ENCODE measurements around the gene PIK3AP1.

DNA sequence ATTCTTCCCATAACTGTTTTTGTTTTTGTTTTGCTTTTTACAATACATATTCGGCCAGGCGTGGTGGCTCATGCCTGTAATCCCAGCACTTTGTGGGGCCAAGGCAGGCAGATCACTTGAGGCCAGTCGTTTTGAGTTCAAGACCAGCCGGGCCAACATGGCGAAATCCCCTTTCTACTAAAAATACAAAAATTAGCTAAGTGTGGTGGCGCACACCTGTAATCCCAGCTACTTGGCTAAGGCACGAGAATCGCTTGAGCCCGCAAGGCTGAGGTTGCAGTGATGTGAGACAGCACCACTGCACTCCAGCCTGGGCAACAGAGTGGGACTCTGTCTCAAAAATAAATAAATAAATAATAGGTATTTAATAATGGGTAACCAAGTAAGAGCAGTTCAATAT lies 135.8 kb downstream of the PIK3AP1 start:
- no peak for TF ChIP-seq CEBPB (IDR thresholded peaks at IDR 0.05; ENCODE audit: low read depth, low read length)
- no peak for TF ChIP-seq SP1 (IDR thresholded peaks at IDR 0.05; ENCODE audit: low read depth, low read length)
- TF ChIP-seq MAFK (IDR thresholded peaks at IDR 0.05; ENCODE audit: low read depth, low read length): no peak
- no peak for TF ChIP-seq PHF8 (conservative IDR thresholded peaks at IDR 0.05; ENCODE audit: low read depth, low read length)
- TF ChIP-seq, protein P1, sequence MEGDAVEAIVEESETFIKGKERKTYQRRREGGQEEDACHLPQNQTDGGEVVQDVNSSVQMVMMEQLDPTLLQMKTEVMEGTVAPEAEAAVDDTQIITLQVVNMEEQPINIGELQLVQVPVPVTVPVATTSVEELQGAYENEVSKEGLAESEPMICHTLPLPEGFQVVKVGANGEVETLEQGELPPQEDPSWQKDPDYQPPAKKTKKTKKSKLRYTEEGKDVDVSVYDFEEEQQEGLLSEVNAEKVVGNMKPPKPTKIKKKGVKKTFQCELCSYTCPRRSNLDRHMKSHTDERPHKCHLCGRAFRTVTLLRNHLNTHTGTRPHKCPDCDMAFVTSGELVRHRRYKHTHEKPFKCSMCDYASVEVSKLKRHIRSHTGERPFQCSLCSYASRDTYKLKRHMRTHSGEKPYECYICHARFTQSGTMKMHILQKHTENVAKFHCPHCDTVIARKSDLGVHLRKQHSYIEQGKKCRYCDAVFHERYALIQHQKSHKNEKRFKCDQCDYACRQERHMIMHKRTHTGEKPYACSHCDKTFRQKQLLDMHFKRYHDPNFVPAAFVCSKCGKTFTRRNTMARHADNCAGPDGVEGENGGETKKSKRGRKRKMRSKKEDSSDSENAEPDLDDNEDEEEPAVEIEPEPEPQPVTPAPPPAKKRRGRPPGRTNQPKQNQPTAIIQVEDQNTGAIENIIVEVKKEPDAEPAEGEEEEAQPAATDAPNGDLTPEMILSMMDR (IDR thresholded peaks at IDR 0.05; ENCODE audit: control extremely low read depth in 1 of 3, insufficient read depth in 1 of 3, low read depth in 1 of 3, low read length in 3 of 3): no peak
- TF ChIP-seq, protein P2, sequence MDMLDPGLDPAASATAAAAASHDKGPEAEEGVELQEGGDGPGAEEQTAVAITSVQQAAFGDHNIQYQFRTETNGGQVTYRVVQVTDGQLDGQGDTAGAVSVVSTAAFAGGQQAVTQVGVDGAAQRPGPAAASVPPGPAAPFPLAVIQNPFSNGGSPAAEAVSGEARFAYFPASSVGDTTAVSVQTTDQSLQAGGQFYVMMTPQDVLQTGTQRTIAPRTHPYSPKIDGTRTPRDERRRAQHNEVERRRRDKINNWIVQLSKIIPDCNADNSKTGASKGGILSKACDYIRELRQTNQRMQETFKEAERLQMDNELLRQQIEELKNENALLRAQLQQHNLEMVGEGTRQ (IDR thresholded peaks at IDR 0.05; ENCODE audit: low read length): no peak
- TF ChIP-seq EZH2 (IDR thresholded peaks at IDR 0.05; ENCODE audit: low read depth, low read length, severe bottlenecking): no peak
- no peak for TF ChIP-seq HDAC2 (IDR thresholded peaks at IDR 0.05; ENCODE audit: borderline replicate concordance in 1 of 2, low read depth in 2 of 2, low read length in 2 of 2)
- no peak for TF ChIP-seq TAF7 (optimal IDR thresholded peaks at IDR 0.05; ENCODE audit: borderline replicate concordance, low read depth, low read length)
- TF ChIP-seq CREB1 (IDR thresholded peaks at IDR 0.05): no peak
- TF ChIP-seq POLR2AphosphoS5 (IDR thresholded peaks at IDR 0.05; ENCODE audit: low read depth, low read length): no peak
- TF ChIP-seq, protein P3, sequence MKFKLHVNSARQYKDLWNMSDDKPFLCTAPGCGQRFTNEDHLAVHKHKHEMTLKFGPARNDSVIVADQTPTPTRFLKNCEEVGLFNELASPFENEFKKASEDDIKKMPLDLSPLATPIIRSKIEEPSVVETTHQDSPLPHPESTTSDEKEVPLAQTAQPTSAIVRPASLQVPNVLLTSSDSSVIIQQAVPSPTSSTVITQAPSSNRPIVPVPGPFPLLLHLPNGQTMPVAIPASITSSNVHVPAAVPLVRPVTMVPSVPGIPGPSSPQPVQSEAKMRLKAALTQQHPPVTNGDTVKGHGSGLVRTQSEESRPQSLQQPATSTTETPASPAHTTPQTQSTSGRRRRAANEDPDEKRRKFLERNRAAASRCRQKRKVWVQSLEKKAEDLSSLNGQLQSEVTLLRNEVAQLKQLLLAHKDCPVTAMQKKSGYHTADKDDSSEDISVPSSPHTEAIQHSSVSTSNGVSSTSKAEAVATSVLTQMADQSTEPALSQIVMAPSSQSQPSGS (IDR thresholded peaks at IDR 0.05; ENCODE audit: low read length): no peak
- TF ChIP-seq SIN3A (conservative IDR thresholded peaks at IDR 0.05 in 1 of 2, IDR thresholded peaks at IDR 0.05 in 1 of 2; ENCODE audit: low read depth in 1 of 2, low read length in 2 of 2): no peak
- TF ChIP-seq ASH2L (IDR thresholded peaks at IDR 0.05; ENCODE audit: low read length): no peak

All from H1 (cell line).